Measurements from ENCODE around the gene SFMBT2.

SFMBT2 gene

DNA sequence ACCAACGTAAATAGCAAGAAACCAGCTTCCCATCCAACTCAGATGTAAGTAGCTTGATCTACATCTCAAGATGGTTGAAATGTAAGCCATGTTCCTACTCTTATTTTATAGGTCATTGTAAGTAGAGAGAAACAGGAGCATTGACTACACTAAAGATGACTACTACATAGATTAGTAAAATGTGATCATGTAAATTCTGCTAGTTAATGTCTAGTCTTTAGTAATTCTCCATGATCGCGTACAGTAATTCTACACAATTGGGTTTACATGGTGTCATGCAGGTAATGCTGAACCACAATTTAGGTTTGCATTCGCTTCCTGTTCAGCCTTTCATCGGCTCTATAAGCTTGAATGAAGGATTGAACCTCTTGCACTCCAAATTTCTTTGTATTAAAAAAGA, 14.9 kb upstream of the SFMBT2 start:
- DNase-seq (ENCODE audit: low read depth in 2 of 2), result no peak

DNA sequence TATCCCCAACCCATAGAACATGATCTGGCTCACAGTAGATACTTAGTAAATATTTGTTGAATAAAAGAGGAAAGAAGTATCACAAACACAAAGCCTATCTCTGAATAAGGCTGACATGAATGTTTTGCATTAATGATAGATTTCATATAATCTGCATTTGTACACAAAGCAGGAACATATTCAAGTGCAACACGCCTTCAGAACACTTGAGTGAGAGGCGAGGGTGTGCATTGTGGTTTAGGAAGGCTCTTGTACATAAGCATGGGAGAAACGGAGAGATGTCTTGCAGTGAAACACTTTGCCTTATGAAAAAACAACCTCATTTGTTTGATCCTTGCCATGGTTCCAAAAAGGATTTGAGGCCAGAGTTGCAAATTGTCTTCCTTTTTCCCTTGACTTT, 14.1 kb upstream of the SFMBT2 start:
- DNase-seq (ENCODE audit: low read depth in 2 of 2), result no peak

DNA sequence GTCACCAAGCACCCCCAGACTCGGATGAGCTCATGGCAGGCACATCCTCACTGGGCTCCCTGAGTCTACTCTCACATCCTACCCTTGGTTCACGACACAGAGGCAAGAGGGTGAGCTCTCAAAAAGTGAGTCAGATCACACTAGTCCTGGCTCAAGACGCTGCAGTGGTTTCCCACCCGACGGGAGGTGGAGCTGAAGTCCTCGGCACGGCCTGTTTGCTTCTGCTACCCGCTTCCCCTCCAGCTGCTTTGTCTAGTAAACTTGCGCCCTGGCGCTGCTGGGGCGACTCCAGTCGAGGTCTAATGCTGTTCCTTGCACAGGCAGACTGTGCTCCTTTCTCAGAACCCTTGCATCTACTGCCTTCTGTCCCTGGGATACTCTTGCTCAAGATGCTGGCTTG, 13.5 kb upstream of the SFMBT2 start:
- no peak for DNase-seq (ENCODE audit: low read depth in 2 of 2)

DNA sequence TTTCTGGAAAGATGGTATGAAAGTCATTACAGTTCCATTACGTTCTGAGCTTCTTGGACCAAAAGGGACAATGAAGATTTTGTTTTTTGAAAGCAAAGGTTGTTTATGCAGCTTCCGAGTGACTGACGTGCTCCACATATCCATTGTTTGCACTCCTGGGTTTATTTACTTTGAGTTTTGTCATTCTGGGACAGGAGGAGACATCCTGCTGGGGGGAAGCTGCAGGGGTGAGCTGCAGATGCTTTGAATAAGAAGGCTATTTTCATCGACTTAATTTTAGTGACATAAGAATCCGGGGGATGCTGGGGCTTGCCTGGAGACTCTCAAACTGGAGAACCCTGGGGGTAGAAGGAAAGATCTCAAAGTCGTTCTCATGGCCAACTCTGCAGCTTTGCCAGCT, 12.7 kb upstream of the SFMBT2 start:
- DNase-seq (ENCODE audit: low read depth in 2 of 2), result no peak

DNA sequence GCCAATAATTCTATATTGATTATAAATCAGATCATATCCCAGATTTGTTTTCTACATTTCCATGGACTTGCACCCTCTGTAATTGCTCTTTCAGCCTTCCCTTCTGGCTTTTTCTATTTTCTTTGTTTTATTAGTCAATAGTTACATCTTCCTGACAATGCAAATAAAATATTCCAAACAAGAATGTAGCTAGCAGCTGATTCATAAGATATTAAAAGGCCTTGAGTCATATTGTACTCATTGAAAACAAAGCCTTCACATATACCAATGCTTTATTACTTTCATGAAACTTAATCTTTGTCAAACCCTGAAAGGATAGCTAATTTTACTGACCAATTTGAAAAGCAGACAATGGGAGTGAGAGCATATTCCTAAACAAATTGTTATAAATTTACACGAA, 10.7 kb upstream of the SFMBT2 start:
- DNase-seq (ENCODE audit: low read depth in 2 of 2), result no peak

DNA sequence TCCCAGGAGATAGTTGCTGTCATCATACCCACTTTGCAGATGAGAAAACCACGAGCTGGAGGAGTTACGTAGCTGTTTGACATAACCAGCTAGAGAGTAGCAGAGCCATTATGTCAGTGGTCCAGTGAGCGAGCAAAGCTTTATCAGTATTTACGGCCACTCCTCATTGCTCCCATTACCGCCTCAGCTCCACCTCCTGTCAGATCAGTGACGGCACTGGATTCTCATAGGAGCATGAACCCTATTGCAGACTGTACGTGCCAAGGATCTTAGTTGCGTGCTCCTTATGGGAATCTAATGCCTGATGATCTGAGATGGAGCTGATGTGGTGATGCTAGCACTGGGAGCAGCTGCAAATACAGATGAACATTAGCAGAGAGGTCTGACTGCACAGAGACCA, 9.2 kb upstream of the SFMBT2 start:
- no peak for DNase-seq (ENCODE audit: low read depth in 2 of 2)

DNA sequence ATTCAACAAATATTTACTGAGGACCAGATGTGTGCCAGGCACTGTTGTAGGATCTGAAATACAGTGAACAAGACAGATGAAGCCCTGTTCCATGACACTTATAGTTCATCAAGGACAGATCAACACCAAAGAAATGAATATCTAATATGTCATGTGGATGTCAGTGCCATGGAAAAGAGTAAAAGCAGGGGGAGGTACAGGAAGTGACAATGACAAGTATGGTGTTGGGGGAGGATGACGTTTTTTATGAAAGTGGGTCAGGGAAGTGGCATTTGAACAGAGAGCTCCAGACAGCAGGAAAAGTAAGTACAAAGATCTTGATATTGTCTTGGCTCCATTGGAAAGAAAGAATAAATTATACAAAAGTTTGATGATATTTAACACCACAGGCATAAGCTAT, 7.0 kb upstream of the SFMBT2 start:
- DNase-seq (ENCODE audit: low read depth in 2 of 2), result no peak

DNA sequence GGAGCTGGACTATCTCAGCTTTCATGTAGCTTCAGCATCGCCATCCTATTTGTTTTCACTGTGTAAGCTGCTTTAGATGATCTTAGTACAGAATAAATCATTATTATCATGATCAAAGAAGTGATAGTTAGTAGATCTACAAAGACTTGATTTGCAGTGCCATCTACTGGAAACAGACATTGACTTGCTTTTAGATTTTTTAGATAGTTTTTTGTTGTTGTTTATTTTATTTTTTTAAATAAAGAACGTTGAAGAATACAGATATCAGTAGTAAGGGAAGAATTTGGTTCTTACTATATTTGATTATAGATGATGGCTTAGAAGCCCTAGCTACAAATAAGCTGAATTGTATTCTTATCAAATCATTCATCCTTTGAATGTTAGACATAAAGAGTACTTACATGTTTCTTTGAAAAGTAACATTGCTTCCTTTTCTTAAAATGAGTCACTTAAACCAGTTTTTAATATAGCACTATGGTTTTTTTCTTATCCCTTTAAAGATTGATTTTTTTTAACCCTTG, 6.3 kb upstream of the SFMBT2 start:
- DNase-seq (ENCODE audit: low read depth in 2 of 2), result no peak

DNA sequence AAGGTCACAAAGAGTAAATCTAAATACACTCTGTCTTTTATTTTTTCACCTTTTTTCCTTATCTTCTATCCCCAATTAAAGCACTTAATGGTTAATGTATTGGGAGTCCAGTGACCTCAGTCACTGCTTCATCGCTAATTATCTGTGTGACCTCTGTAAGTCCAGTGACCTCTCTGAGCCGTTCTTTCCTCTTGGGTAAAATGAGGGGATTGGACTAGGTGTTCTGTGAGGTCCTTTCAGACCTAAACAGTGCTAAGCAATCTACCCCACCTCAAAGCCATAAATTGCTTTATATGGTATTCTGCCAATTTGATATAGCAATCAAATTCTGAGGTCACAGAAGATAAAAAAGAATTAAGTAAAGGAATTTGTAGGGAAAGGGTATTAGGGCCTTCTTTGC, 3.9 kb upstream of the SFMBT2 start:
- no peak for DNase-seq (ENCODE audit: low read depth in 2 of 2)

DNA sequence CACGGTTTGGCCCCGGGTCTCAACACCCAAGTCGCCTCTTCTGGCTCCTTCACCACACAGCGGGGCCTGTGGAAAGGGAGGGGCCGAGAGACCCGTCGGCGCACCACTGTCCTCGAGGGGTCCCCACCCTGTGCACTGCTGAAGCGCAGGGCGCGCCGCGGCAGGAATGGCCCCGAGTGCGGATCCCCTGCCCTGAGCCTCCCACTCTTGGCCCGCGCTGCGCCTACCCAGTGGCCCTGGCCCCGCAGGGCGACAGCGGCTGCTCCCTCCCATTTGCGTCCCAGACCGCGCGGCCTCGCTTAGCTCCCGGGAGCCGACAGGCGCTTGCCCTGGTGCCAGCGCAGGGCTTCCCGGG, 2.1 kb upstream of the SFMBT2 start:
- no peak for DNase-seq (ENCODE audit: low read depth in 2 of 2)

DNA sequence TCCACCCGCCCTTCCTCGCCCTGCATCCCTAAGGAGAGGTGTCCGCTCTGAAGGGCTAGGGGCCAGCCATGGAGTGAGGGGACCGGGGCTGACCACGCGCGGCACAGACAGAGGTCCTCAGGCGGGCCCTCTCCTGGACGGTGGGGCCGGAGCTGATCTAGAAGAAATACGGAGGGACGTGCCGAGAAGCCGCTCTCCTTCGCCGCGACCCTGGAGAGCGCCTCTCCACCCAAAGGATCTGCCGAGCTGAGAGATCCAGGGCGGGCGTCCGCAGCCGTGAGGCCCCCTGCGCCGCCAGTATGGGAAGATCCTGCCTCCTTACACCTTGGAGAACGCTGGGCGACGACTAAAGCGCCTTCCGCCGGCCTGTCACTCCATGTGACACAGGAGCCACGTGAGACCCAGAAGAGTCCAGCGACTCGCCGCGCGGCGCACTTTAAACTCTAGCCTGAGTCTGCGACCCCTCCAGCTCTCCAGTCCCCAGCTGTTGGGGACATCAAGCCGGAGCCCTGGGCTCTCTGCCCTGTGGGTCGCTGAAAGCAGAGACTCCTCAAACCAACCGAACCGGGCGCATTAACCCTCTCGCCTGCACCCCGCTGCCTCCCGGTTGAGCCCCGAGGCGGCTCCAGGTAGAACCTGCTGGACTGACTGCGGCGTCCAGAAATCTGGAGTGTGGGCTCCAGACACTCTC, 1.5 kb upstream of the SFMBT2 start:
- DNase-seq (ENCODE audit: low read depth in 2 of 2), result no peak

DNA sequence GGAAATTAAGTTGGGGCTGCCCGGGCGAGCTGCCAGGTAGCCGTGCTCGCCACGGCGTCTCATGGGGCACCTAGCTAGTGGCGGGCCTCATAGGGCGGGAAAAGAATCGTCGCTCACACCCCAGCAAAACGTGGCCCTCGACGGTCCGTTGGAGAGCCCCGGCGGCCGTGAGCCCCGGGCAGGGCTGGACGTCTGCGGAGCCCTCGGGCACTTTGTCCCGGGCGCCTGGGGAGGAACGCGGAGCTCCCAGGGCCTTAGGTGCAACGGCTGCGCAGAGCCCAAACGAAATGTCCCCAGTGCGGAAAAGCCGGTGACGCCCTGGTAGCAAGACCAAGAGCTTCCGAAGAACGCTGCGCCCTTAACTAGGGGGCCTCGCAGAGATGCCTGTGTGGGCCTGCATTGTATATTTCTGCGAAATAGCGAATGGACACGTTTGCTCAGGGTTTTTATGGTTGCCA, 866 bp upstream of the SFMBT2 start:
- DNase-seq (ENCODE audit: low read depth in 2 of 2), result no peak

DNA sequence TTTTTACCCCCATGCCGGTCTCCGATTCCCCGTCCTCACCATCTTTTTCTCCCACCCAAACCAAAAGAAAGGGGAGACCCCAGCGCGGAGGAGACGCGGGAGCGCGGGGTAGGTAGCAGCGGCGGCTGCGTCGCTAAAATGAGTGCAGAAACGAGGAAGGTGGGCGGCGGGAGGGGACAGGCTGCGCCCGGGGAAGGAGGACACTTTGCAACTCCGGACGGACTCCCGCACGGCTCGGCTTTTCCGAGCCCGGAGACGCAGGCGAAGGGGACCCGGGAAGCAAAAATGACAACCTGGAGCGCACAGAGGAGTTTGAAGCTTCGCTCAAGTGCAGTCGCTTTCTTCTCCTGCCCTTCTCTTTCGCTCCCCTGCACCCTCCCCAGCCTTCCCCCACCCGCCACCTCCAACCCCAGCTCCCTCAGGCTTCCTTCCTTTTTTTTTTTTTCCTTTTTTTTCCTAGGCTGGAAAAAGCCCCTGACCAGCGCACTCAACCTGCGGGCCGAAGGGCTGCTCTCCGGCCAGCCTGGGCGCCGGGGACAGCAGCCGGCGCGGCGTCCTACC, 453 bp downstream of the SFMBT2 start:
- DNase-seq (ENCODE audit: low read depth in 2 of 2), result no peak

DNA sequence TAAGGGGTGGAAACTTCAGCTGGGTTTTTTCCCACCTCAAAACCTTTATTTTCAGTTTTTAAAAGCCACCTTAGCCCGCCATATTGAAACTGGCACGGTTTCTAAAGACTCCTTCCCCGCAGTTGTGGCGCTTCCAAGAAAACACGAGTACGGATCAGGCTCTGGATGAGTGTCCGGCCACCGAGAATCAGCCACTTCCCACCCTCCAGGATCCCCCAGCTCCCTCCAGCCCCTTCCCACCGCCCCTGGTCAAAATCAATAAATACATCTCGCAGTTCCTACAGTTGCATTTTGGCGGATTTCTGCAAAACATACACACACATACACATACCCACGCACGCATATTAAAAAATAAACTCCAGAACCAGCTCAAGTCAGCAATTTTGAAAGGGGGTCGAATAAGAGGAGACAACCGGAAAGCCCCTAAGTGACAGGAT, 1.1 kb downstream of the SFMBT2 start:
- DNase-seq (ENCODE audit: low read depth in 2 of 2), result no peak

DNA sequence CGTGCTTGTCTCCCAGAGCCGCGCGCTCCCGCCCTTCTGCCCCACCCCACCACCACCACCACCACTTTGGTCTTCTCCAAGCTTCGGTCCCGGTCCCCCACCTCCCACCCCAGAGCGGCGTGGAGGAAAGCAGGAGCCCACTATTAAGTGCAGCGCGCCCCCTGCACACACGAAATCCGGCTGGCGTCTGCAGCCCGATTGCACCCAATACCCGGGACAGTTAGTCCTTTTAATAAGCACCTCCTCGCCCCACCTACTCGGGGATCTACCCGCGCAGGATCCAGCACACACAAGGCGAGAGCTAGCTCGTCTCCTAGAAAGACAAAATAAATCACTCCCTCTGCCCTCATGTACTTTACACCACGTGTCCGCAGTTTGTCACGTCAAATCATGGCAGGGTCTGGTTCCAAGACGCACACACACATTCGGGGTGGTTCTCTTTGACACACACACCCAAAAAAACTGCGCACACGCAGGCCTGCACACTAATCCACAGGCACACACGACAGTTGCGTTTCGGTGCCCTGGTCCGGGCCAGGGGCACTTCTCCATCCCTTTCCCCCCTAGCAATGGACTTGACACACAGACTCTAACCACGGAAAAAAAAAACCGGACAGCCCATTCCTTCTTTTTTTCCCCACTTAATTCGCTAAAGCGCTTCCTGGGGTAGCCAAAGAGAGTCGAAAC, 1.6 kb downstream of the SFMBT2 start:
- no peak for DNase-seq (ENCODE audit: low read depth in 2 of 2)

DNA sequence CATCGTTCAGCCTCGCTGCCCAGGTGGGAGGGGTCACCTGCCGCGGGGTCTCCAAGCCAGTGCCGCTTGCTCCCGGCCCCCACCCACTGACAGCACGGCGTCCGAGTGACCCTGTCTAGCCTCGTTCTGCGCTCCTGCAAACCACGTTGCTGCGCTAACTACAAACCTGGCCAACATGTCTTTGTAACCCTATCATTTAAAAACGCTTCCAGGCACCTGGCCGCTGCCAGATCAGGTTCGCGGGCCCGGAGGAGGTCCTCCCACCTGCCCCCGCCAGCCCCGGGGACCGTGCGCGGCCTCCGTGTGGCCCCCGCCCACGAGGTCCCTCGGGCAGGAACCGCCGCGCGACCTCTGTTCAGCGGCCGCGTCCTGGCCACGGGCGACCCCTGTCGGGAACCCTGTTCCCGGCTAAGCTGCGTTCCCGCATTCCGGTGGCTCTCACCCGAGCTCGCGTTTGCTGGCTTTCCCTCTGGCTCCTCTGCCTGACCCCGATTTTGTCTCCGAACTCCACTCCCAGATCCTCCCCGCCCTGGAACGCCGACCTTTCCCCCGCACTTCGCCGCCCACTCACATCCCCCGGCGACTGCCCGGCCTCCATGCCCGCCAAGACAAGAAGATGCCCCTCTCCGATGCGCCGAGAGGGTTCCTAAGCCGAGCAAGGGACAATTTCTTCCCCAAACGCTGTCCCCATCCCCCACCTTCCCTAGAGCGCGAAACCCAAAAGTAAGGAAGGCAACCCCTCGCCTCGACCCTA, 2.4 kb downstream of the SFMBT2 start:
- DNase-seq (ENCODE audit: low read depth in 2 of 2), result no peak

DNA sequence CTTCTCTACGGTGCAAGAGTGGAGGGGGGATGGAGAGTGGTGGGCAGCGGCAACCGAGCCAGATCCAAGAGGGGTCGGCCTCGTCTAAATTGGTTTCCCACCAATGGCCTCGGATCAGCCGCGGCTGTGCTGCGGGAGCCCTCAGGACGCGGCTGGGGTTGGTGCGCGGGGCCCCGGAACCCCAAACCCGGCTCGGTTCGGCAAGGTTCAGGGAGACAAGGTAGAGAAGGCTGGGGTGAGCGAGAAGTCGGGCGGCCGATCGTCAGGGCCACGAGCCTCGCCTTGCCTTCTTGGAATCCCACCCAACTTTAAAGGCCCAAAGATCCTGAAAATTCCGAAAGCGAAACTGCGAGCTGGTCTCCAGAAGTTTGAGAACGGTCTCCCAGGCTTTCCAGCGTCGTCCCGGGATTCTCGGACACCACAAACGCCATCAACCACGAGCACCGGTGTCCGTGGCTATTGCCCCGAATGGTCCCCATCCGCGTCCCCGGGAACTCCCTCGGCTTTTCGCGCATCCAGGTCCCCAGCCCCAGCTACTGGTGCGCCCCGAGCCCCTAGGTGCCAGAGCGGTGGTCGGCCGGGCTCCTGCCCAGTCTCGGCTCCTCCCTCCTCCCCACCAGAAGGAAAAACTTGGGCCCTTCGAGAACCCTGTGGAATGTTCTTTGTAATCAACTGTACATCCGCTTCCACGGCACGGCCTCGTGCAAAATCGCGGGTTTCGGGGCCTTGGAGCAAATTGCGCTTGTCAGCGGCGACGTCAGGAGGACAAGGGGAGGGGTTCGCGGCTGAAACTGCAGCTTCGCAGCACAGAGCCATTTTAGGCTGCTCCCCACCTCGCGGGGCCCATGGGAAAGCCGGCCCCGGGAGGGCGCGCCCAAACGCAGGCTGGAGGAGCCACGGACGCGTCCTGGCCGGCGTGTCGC, 3.2 kb downstream of the SFMBT2 start:
- no peak for DNase-seq (ENCODE audit: low read depth in 2 of 2)

DNA sequence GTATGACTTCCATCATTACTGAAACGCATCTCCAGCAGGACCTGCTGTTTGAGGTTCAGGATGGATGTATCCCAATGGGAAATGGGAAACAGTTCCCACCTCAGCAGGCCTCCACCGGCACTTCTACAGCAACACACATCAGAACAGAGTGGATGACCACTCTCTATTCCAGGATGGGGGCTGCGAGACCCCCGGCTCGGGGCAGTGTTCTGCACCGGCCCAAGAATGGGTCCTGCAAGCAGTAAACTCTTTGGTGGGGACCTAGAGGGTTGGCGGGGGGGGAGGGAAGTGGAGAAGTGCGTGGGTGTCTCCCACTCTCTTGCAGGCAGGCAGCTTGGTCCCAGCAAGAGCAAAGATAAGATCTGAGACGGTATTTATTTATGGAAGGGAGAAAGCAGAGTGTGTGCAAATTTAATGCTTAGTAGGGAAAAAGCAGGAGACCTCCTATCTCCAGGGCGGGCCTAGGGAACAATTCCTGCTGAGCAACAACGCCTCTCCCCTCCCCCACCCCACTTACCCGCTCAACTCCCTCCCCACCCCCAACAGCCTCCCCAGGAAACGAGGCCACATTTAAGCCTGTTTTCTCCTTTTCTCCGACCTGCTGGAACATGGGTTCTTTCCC, 4.0 kb downstream of the SFMBT2 start:
- DNase-seq (ENCODE audit: low read depth in 2 of 2), result no peak

DNA sequence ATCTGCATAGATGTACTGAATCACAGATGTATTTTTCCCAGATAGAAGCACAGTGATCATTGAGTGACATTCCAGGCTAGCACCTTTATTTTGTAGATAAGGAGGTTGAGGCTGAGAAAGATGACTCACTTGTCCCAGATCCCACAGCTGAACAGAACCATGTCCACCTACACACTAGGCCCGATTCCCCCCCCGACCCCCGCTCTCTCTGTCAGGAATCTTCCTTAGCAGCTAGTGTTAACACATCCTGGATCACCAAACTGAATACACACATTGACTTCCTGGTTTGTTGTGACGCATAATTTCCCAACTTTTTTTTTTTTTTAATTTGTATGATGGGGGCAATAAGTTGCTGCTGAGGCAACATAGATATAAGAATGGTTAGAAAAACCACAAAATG, 5.2 kb downstream of the SFMBT2 start:
- no peak for DNase-seq (ENCODE audit: low read depth in 2 of 2)

DNA sequence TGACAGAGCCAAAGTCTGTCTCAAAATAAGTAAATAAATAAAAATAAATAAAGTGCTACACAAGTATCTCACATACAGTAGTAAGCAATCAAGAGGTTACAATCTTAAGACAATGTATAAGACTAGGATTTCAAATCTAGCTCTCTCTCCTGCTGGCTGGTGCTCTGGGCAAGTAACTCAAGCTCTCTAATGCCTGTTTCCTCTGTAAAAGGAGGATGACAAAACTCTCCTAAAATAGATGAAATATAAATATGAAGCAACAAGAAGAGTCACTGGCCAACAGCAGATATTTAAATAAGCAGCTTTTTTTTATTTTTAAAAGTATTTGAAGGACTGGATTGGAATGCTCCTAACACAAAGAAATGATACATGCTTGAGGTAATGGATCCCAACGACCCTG, 7.2 kb downstream of the SFMBT2 start:
- no peak for DNase-seq (ENCODE audit: low read depth in 2 of 2)

DNA sequence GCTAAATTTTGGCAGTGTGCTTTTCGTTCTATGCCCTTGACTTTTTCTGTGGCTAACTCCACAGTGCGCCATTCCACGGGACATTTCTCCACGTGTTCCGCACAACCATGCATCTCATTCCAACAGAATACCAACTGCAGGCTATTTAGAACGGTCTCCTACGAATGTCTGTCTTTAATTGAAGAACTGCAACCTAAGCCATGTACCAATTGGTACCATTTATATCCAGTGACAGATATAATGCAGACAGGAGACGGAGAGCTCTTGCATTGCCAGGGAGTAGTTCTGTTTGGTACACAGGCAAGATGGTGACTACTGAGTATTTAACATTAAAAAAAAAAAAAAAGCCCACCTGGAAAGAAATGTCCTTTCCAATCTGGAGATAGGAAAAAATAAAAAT, 9.1 kb downstream of the SFMBT2 start:
- no peak for DNase-seq (ENCODE audit: low read depth in 2 of 2)
